Mesothelial cell of epicardium (in vitro differentiated cells): ENCODE measurements around the gene GLT1D1. TPM values are rescaled to one million over a fixed set of nuclear protein-coding genes. Genes with fewer than 3 reads are reported as not detected.

Source experiments
- DNase-seq, 2 experiments: peaks; one replicate each; pipeline ENCODE4 v3.0.0; 2021; ENCODE audit warnings: low spot score in 2 of 2; ENCODE audit not compliant: unreplicated experiment in 2 of 2
- H3K27ac Mint-ChIP-seq: 2 replicates; pipeline ENCODE4 v1.8.0; 2021; ENCODE audit warnings: mixed read lengths
- H3K27me3 Mint-ChIP-seq: 2 replicates; pipeline ENCODE4 v1.8.0; 2021; ENCODE audit warnings: low read depth, mixed read lengths
- H3K36me3 Mint-ChIP-seq: 2 replicates; pipeline ENCODE4 v1.8.0; 2021; ENCODE audit warnings: mixed read lengths
- H3K4me1 Mint-ChIP-seq: 2 replicates; pipeline ENCODE4 v1.8.0; 2021; ENCODE audit warnings: mixed read lengths
- H3K4me3 Mint-ChIP-seq: 2 replicates; pipeline ENCODE4 v1.8.0; 2021; ENCODE audit warnings: mild to moderate bottlenecking, moderate library complexity, mixed read lengths
- H3K9me3 Mint-ChIP-seq: 2 replicates; pipeline ENCODE4 v1.8.0; 2021; ENCODE audit warnings: mixed read lengths
- total RNA-seq: library from RNA; stranded (reverse); gene quantifications from 3 replicates; pipeline ENCODE4 v1.2.1, GENCODE V29; 2021
- TF ChIP-seq, protein P1 (sequence below): fragments of 200-600 bp; sonication (generic); IDR thresholded peaks from one replicate; pipeline ENCODE4 v1.5.0; 2021; ENCODE audit warnings: antibody characterized with exemption; ENCODE audit not compliant: unreplicated experiment

The GLT1D1 gene
- total RNA-seq, 1 donor from 2014 or later: 1.3 TPM

DNA sequence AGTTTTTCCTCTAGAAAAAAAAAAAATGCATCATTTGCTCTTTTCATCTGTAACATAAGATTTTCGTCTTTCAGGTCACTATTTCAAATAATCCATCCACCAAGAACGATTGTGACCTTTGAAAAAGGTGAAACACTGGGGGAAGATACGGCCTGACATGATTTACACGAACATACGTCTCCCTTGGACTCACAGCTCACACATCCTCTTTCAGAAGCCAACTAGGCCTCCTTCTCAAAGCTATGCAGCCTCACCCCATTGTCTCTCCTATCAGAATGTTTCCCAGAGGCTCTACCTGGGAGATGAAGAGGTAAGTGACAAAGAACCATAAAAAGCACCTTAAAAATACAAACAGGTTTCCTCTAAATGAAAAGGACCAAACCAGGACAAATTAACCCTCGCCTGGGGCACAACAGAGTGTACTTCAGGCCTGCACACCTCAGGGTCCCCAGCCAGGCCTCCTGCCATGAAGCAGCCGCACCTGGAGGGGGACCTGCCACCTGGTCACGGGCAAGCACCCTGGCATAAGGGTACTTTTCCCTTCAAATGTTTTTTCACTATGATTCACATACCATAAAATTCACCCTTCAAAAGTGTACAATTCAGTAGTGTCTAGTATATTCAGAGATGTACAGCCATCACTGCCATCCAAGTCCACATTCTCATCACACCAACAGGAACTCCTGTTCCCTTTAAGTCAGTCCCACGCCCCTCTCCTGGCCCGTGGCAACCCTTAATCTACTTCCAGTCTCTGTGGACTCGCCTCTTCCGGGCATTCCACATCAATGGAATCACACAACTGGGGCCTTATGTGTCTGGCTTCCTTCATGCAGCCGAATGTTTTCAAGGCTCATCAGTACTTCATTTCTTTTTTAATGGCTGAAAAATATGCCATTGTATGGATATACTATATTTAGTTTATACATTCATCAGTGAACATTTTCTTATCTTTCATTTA is 34.9 kb upstream of the GLT1D1 start:
- Mint-ChIP-seq H3K27me3 (no peaks in the 10 kb centered on the region), H3K4me1 (peaks cover 24% of the 10 kb centered on the region), H3K27ac (peak overlapping the region; percentile 57), H3K9me3 (no peaks in the 10 kb centered on the region), H3K4me3 (no peak overlapping the region), H3K36me3 (peaks cover 16% of the 10 kb centered on the region)
- TF ChIP-seq, protein P1, sequence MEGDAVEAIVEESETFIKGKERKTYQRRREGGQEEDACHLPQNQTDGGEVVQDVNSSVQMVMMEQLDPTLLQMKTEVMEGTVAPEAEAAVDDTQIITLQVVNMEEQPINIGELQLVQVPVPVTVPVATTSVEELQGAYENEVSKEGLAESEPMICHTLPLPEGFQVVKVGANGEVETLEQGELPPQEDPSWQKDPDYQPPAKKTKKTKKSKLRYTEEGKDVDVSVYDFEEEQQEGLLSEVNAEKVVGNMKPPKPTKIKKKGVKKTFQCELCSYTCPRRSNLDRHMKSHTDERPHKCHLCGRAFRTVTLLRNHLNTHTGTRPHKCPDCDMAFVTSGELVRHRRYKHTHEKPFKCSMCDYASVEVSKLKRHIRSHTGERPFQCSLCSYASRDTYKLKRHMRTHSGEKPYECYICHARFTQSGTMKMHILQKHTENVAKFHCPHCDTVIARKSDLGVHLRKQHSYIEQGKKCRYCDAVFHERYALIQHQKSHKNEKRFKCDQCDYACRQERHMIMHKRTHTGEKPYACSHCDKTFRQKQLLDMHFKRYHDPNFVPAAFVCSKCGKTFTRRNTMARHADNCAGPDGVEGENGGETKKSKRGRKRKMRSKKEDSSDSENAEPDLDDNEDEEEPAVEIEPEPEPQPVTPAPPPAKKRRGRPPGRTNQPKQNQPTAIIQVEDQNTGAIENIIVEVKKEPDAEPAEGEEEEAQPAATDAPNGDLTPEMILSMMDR: no peak
- DNase-seq: no peak

DNA sequence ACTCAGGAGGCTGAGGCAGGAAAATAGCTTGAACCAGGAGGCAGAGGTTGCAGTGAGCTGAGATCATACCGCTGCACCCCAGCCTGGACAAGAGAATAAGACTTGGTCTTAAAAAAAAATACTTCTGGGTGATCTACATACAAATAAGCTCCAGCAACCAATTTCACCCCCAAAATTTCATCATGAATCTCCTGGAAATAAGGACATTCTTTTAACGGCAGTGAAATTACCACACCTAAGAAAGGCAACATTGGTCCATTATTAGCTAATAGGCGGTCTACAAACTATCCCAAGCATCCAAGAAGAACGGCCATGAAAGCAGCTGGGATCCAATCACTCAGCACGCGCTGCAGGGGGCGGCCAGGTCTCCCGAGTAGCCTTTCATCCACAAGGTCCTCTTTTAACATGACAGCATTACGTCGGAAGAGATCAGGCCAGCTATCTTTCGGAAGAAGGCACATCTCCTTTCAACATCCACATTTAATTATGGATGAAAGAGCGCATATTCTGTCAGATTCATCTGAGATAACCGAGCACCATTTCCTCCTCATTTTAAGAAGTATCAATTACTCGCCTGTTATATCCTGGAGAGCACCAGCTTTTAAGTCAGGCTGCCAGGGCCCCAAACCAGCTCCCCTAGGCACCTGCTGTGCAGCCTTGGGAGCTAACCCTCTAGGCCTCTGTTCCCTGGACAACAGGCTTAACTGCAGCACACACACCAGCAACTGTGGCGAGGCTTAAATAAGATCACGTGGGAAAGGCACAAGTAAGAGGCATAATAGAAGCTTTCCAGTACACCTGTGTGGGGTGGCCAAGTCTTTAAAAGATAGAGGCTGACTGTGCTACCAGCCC is 33.8 kb upstream of the GLT1D1 start:
- H3K4me1 Mint-ChIP-seq: peaks cover 25% of the 10 kb centered on the region

DNA sequence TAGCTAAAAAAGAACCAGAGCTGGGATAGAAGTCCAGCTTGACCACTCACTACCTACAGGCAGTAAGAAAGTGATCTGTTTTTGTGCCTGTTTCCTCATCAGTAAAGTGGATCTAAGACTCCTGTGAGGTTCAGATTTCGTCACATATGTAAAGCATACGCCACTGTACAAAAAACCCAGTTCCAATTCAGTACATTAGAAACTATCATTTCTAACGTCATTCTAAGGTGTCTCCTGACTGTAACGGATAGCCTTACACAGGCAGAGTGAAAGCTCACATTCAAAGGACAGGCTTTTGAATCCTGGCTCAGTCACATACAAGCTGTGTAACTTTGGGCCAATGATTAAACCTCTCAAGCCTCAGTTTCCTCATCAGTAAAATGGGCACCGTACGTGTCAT is 33.0 kb upstream of the GLT1D1 start:
- Mint-ChIP-seq H3K4me3 (no peak overlapping the region), H3K9me3 (no peaks in the 10 kb centered on the region), H3K27me3 (no peaks in the 10 kb centered on the region), H3K36me3 (no peaks in the 10 kb centered on the region), H3K4me1 (peaks cover 31% of the 10 kb centered on the region), H3K27ac (no peak overlapping the region)
- DNase-seq: no peak
- TF ChIP-seq, protein P1: no peak

More for the DNA sequence above, 33.8 kb upstream of the GLT1D1 start:
- TF ChIP-seq, protein P1: no peak
- no peaks in the 10 kb centered on the region for H3K27me3 Mint-ChIP-seq
- no peak overlapping the region for H3K4me3 Mint-ChIP-seq
- H3K27ac Mint-ChIP-seq: no peak overlapping the region
- H3K9me3 Mint-ChIP-seq: no peaks in the 10 kb centered on the region
- DNase-seq: no peak
- peaks cover 6% of the 10 kb centered on the region for H3K36me3 Mint-ChIP-seq

DNA sequence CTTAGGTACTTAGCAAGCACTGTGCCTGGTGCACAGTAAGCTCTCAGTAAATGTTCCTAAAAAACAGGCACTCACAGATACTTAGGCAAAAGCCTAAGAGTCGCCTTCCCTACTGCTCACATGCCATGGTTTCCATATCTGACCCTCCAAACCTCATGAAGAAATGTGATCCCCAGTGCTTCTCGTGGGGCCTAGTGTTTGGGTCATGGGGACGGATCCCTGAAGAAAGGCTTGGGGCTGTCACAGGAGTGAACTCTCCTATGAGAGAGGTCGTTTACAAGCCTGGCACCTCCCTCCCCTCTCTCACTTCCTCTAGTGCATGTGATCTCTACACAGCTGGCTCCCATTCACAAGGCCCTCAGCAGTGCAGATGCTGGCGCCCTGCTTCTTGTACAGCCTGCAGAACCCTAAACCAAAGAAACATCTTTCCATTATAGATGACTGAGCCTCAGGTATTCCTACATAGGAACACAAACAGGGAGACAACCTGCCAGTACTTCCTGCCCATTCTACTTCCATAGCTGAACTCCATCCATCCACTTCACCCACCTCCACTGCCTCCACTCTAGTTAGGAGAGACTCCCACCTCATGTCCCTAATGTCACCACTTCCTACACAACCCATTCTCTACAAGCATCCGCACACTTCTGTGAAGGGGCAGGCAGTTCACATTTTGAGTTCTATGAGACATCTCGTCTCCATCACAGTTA is 32.4 kb upstream of the GLT1D1 start:
- TF ChIP-seq, protein P1: no peak
- peaks cover 36% of the 10 kb centered on the region for H3K4me1 Mint-ChIP-seq
- no peaks in the 10 kb centered on the region for H3K27me3 Mint-ChIP-seq
- H3K36me3 Mint-ChIP-seq: no peaks in the 10 kb centered on the region
- no peak overlapping the region for H3K4me3 Mint-ChIP-seq
- DNase-seq: no peak
- H3K27ac Mint-ChIP-seq: no peak overlapping the region
- H3K9me3 Mint-ChIP-seq: no peaks in the 10 kb centered on the region

DNA sequence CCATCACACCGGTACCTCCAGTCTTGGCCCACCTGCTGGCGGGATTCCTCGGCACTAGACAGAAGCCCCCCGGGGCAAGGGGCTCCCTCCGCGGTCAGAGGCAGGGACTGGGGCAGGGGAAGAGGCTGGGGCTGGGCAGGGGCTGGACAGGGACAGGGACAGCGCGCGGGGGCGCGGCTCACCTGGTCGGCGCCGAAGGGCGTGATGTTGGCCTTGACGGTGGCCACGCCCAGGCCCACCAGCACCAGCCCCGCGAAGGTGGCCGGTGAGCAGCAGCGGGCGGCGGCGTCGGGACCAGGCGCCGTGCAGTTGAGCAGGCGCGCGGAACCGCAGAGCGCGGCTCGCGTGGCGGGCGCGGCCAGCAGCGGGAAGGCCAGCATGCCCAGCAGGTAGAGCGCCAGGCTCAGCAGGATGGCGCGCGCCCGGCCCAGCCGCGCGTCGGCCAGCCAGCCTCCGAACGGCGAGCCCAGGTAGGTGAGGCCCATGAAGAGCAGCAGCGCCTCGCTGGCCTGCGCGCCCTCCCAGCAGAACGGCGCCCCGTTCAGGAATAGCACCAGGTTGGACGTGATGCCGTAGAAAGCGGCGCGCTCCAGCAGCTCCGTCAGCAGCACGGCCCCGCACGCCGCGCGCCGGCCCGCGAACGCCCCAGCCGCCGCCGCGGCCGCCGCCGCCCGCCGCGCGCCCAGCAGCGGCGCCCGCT is 29.9 kb upstream of the GLT1D1 start:
- peaks cover 6% of the 10 kb centered on the region for H3K9me3 Mint-ChIP-seq
- peak overlapping the region; percentile 50 for H3K27ac Mint-ChIP-seq
- DNase-seq: peak in 1 of 2 experiments; percentile 30
- TF ChIP-seq, protein P1: no peak
- no peaks in the 10 kb centered on the region for H3K27me3 Mint-ChIP-seq
- peak overlapping the region; percentile 91 for H3K4me3 Mint-ChIP-seq
- peaks cover 9% of the 10 kb centered on the region for H3K36me3 Mint-ChIP-seq
- peaks cover 26% of the 10 kb centered on the region for H3K4me1 Mint-ChIP-seq
